Measurements from ENCODE around the gene KCNG2.

KCNG2 gene

DNA sequence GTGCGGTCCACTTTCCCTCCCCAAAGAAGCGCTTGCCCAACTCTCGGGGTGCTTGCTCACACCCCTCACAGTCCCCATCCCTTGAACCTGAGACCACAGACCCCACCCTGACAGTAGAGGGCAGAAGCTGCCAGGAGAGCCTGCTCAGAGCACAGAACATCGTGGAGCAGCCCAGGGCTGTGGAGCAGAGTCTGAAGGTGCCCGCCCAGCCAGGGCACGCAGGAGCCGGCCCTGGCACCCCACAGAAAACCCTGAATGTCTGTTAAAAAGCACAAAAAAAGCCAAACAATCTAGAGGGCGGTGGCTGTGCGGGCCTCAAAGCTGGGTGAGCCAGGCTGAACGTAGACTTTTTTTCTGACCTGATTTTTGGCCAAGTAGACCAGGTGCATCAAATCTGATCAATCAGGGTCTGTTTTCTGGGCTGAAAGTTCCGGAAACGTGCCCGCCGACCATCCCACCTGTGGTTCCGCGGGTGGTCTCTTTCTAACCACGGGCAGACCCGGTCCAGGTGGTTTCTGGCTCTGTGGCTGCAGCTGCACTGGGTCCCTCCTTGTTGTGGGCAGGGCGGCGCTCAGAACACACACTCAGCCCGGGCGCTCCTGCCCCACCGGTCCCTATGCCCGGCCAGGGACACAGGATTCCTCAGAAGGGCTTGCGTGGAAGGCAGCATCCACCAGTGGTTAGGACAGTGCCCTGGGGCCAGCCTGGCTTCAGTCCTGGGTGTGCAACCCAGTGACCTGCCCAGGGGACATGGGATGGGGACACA, 87.4 kb downstream of the KCNG2 start:
- Histone ChIP-seq H3K27ac (ENCODE audit: low read depth, low read length) (no peak overlapping the region), H3K27me3 (ENCODE audit: control insufficient read depth, insufficient read depth, low read length) (no peaks in the 10 kb centered on the region), H3K4me3 (ENCODE audit: low read depth, low read length) (no peak overlapping the region), H3K9ac (ENCODE audit: low read depth, low read length) (no peak overlapping the region), H3K4me1 (ENCODE audit: control insufficient read depth, insufficient read depth, low read length) (no peaks in the 10 kb centered on the region), H3K9me3 (ENCODE audit: control insufficient read depth, insufficient read depth, low read length) (peaks cover 13% of the 10 kb centered on the region; the same call in 1 of the 2 replicates), H3K36me3 (ENCODE audit: control insufficient read depth, insufficient read depth, low read length) (no peaks in the 10 kb centered on the region)

- Histone ChIP-seq H3K9ac (ENCODE audit: low read depth, low read length) (no peak overlapping the region), H3K9me3 (ENCODE audit: control insufficient read depth, insufficient read depth, low read length) (peaks cover 34% of the 10 kb centered on the region), H3K36me3 (ENCODE audit: control insufficient read depth, insufficient read depth, low read length) (no peaks in the 10 kb centered on the region), H3K27me3 (ENCODE audit: control insufficient read depth, insufficient read depth, low read length) (no peaks in the 10 kb centered on the region), H3K4me3 (ENCODE audit: low read depth, low read length) (no peak overlapping the region), H3K4me1 (ENCODE audit: control insufficient read depth, insufficient read depth, low read length) (no peaks in the 10 kb centered on the region), H3K27ac (ENCODE audit: low read depth, low read length) (no peak overlapping the region)
Measured at GRCh38 chr18:79887181-79888000, 89.7 kb downstream of the KCNG2 start.

DNA sequence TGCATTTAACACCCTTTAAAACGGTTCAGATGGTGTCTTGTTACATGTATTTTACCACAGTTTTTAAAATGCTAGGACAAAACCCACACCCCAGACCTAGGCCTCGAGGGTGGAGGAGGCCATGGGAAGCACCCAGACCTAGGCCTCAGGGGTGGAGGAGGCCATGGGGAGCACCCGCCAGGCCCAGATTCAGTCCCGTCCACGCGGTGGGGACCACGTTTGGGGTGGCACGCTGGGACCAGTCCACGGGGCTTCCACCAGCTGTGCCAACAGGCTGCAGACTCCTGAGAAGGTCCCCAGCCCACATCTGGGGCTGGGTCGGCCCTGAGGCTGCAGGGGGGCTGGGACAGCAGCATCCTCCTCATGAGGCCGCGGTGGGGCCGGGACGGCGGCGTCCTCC, 90.3 kb downstream of the KCNG2 start:
- H3K27ac ChIP-seq (ENCODE audit: low read depth, low read length) = no peak overlapping the region
- no peaks in the 10 kb centered on the region for H3K36me3 ChIP-seq (ENCODE audit: control insufficient read depth, insufficient read depth, low read length)
- no peaks in the 10 kb centered on the region for H3K4me1 ChIP-seq (ENCODE audit: control insufficient read depth, insufficient read depth, low read length)
- no peak overlapping the region for H3K9ac ChIP-seq (ENCODE audit: low read depth, low read length)
- peaks cover 40% of the 10 kb centered on the region for H3K9me3 ChIP-seq (ENCODE audit: control insufficient read depth, insufficient read depth, low read length)
- no peaks in the 10 kb centered on the region for H3K27me3 ChIP-seq (ENCODE audit: control insufficient read depth, insufficient read depth, low read length)
- no peak overlapping the region for H3K4me3 ChIP-seq (ENCODE audit: low read depth, low read length)

- no peaks in the 10 kb centered on the region for H3K4me1 ChIP-seq (ENCODE audit: control insufficient read depth, insufficient read depth, low read length)
- H3K9ac ChIP-seq (ENCODE audit: low read depth, low read length) = no peak overlapping the region
- peaks cover 52% of the 10 kb centered on the region for H3K9me3 ChIP-seq (ENCODE audit: control insufficient read depth, insufficient read depth, low read length)
- no peak overlapping the region for H3K4me3 ChIP-seq (ENCODE audit: low read depth, low read length)
- no peaks in the 10 kb centered on the region for H3K27me3 ChIP-seq (ENCODE audit: control insufficient read depth, insufficient read depth, low read length)
- H3K27ac ChIP-seq (ENCODE audit: low read depth, low read length) = no peak overlapping the region
- H3K36me3 ChIP-seq (ENCODE audit: control insufficient read depth, insufficient read depth, low read length) = no peaks in the 10 kb centered on the region
Measured at GRCh38 chr18:79889569-79889968, 91.8 kb downstream of the KCNG2 start.

DNA sequence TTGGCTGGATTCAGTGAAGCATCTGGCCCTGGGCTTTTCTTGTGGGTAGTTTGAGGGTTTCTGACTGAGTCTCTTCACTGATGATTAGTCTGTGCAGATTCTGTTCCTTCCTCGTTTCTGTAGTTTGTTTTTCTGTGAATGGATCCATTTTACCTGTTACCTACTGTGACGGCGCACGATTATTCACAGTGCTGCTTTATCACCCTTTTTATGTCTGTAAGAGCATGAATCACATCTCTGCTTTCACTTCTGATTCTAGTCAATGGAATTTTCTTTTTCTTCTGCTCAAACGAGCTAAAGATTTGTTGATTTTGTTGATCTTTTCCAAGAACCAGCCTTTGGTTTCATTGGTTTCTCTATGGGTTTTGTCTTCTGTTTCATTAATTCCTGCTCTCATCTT, 92.9 kb downstream of the KCNG2 start:
- Histone ChIP-seq H3K9ac (ENCODE audit: low read depth, low read length) (no peak overlapping the region), H3K27ac (ENCODE audit: low read depth, low read length) (no peak overlapping the region), H3K27me3 (ENCODE audit: control insufficient read depth, insufficient read depth, low read length) (no peaks in the 10 kb centered on the region), H3K4me1 (ENCODE audit: control insufficient read depth, insufficient read depth, low read length) (no peaks in the 10 kb centered on the region), H3K36me3 (ENCODE audit: control insufficient read depth, insufficient read depth, low read length) (no peaks in the 10 kb centered on the region), H3K4me3 (ENCODE audit: low read depth, low read length) (no peak overlapping the region), H3K9me3 (ENCODE audit: control insufficient read depth, insufficient read depth, low read length) (peaks cover 62% of the 10 kb centered on the region)

GRCh38 chr18:79896738-79897137, 99.0 kb downstream of the KCNG2 start:
- H3K4me1 ChIP-seq (ENCODE audit: control insufficient read depth, insufficient read depth, low read length) = no peaks in the 10 kb centered on the region
- H3K36me3 ChIP-seq (ENCODE audit: control insufficient read depth, insufficient read depth, low read length) = no peaks in the 10 kb centered on the region
- no peaks in the 10 kb centered on the region for H3K27me3 ChIP-seq (ENCODE audit: control insufficient read depth, insufficient read depth, low read length)
- no peak overlapping the region for H3K9ac ChIP-seq (ENCODE audit: low read depth, low read length)
- peaks cover 78% of the 10 kb centered on the region for H3K9me3 ChIP-seq (ENCODE audit: control insufficient read depth, insufficient read depth, low read length)
- no peak overlapping the region for H3K27ac ChIP-seq (ENCODE audit: low read depth, low read length)
- H3K4me3 ChIP-seq (ENCODE audit: low read depth, low read length) = no peak overlapping the region

GRCh38 chr18:79897940-79898625, 100.3 kb downstream of the KCNG2 start:
- Histone ChIP-seq H3K9me3 (ENCODE audit: control insufficient read depth, insufficient read depth, low read length) (peaks cover 65% of the 10 kb centered on the region), H3K36me3 (ENCODE audit: control insufficient read depth, insufficient read depth, low read length) (no peaks in the 10 kb centered on the region; the same call in 1 of the 2 replicates), H3K27ac (ENCODE audit: low read depth, low read length) (no peak overlapping the region), H3K4me1 (ENCODE audit: control insufficient read depth, insufficient read depth, low read length) (no peaks in the 10 kb centered on the region), H3K27me3 (ENCODE audit: control insufficient read depth, insufficient read depth, low read length) (no peaks in the 10 kb centered on the region), H3K4me3 (ENCODE audit: low read depth, low read length) (no peak overlapping the region), H3K9ac (ENCODE audit: low read depth, low read length) (no peak overlapping the region)

- H3K9me3 ChIP-seq (ENCODE audit: control insufficient read depth, insufficient read depth, low read length) = peaks cover 56% of the 10 kb centered on the region
- H3K27ac ChIP-seq (ENCODE audit: low read depth, low read length) = no peak overlapping the region
- H3K27me3 ChIP-seq (ENCODE audit: control insufficient read depth, insufficient read depth, low read length) = no peaks in the 10 kb centered on the region
- H3K9ac ChIP-seq (ENCODE audit: low read depth, low read length) = no peak overlapping the region
- no peaks in the 10 kb centered on the region for H3K4me1 ChIP-seq (ENCODE audit: control insufficient read depth, insufficient read depth, low read length)
- H3K4me3 ChIP-seq (ENCODE audit: low read depth, low read length) = no peak overlapping the region
- no peaks in the 10 kb centered on the region; the same call in 1 of the 2 replicates for H3K36me3 ChIP-seq (ENCODE audit: control insufficient read depth, insufficient read depth, low read length)
Measured at GRCh38 chr18:79898952-79899608, 101.3 kb downstream of the KCNG2 start.

DNA sequence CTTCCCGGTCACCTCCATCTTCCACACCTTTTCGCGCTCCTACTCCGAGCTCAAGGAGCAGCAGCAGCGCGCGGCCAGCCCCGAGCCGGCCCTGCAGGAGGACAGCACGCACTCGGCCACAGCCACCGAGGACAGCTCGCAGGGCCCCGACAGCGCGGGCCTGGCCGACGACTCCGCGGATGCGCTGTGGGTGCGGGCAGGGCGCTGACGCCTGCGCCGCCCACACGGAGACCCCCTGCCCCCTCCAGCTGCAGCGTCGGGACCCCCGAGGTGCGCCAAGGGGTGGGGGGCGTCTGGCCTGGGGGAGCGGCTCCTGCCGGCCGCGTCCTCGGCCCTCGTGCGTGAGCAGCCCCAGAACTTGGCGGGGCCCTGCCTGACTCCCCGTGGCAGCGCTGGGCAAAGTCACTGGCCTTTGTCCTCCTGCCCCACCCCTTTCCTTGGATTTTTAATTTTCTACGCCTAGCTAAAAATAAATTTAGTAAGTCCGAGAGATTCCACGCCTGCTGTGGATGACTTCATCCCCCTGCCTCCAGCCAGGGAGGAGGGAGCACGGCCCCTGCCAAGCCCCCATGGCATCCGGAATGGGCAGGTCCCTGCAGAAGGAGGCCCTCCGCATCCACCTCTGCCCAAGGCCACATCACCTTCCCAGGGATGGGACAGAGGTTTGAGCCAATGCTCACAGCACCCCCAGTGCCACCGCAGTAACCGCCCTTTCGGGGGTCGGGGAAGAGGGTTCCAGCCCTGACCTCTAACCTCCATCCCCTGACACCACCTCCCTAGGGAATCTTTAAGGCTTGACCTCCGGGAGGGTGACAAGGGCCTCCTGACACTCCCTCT, 102.1 kb downstream of the KCNG2 start:
- Histone ChIP-seq H3K9me3 (ENCODE audit: control insufficient read depth, insufficient read depth, low read length) (peaks cover 52% of the 10 kb centered on the region), H3K36me3 (ENCODE audit: control insufficient read depth, insufficient read depth, low read length) (no peaks in the 10 kb centered on the region; the same call in 1 of the 2 replicates), H3K4me1 (ENCODE audit: control insufficient read depth, insufficient read depth, low read length) (no peaks in the 10 kb centered on the region), H3K9ac (ENCODE audit: low read depth, low read length) (no peak overlapping the region), H3K27me3 (ENCODE audit: control insufficient read depth, insufficient read depth, low read length) (no peaks in the 10 kb centered on the region), H3K27ac (ENCODE audit: low read depth, low read length) (no peak overlapping the region), H3K4me3 (ENCODE audit: low read depth, low read length) (no peak overlapping the region)

All from HUES48 (cell line).